ENCODE measurements around the gene LUZP2.

LUZP2 gene

DNA sequence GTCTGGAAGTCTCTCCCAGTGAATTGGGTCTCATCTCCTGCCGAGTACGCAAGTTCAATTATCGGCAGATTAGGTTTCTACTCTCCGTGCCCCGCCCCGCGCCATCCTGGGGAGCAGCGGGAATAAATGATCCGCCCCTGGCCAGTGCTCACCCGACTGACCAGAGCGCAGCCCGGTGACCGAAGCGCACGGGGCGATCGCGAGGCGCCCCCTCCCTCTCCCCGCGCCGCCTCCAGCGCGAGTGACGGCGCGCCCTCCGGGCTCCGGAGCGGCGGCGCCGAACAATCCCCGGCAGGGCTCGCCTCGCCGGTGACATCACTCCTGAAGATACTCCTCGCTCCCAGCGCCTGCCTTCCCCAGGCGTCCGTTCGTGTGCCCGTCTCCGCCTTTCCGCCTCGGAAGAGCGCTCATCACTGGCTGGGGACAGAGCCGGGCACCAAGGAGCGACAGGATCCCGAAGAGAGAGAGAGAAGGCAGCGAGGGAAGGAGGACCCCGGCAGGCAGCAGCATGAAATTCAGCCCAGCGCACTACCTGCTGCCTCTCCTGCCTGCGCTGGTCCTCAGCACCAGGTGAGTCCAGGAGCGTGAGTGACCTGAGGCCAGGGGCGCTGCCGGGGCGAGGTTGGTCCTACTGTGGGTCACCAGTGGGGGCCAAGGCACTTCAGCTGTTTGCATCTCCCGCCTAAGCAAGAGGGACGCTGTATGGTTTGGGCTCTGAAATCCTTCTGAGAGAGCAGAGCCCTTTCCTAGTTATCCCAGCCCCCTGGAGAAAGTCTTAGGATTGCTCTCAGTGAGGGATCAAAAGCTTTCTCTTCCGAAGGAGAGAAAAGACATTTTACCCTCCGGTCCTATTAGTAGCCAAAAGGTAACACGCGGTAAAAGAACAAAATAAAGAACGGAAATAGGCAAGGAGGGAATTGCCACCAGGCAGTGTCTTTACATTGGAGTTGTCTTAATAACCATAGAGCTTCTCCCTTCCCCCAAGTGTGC is at the start of gene LUZP2:
Gene LUZP2, plus strand, starts transcription at position 318 of the 990 bp plus-strand sequence.
- no peaks in the 10 kb centered on the region for H3K36me3 ChIP-seq (ENCODE audit: control insufficient read depth, insufficient read depth, low read length)
- H3K27me3 ChIP-seq (ENCODE audit: control insufficient read depth, insufficient read depth, low read length), result peaks cover 30% of the 10 kb centered on the region
- H3K9ac ChIP-seq (ENCODE audit: low read depth, low read length), result peak within 1 kb of the TSS; percentile 55
- peak within 1 kb of the TSS; percentile 84 for H3K4me3 ChIP-seq (ENCODE audit: low read depth, low read length)
- no peaks in the 10 kb centered on the region for H3K9me3 ChIP-seq (ENCODE audit: control insufficient read depth, insufficient read depth, low read length)
- no peaks in the 10 kb centered on the region for H3K4me1 ChIP-seq (ENCODE audit: control insufficient read depth, insufficient read depth, low read length)

GRCh38 chr11:24453129-24453718 is 43.6 kb upstream of the LUZP2 start:
- Histone ChIP-seq H3K4me3 (ENCODE audit: low read depth, low read length) (no peak overlapping the region), H3K9ac (ENCODE audit: low read depth, low read length) (no peak overlapping the region), H3K9me3 (ENCODE audit: control insufficient read depth, insufficient read depth, low read length) (no peaks in the 10 kb centered on the region), H3K36me3 (ENCODE audit: control insufficient read depth, insufficient read depth, low read length) (no peaks in the 10 kb centered on the region), H3K27me3 (ENCODE audit: control insufficient read depth, insufficient read depth, low read length) (no peaks in the 10 kb centered on the region), H3K4me1 (ENCODE audit: control insufficient read depth, insufficient read depth, low read length) (peaks cover 5% of the 10 kb centered on the region)

DNA sequence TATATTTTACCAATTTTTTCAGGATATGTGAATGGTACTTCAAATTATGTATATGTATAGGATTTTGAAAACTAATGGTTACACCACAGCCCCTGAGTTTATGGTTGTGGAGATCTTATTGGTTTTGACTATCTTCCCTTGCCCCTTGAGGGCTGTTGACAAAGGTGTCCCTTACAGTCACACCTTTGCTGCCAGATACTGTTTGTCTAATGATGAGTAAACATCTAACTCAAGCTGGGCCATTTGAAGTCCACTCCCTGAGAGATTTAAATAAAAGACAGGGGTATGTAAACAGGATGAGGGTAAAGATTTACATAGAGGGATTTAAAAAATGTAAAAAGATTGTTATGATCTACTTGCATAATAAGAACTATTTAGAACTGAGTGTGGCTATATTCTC is 38.9 kb upstream of the LUZP2 start:
- Histone ChIP-seq H3K4me3 (ENCODE audit: low read depth, low read length) (no peak overlapping the region), H3K36me3 (ENCODE audit: control insufficient read depth, insufficient read depth, low read length) (no peaks in the 10 kb centered on the region), H3K27me3 (ENCODE audit: control insufficient read depth, insufficient read depth, low read length) (no peaks in the 10 kb centered on the region), H3K9me3 (ENCODE audit: control insufficient read depth, insufficient read depth, low read length) (no peaks in the 10 kb centered on the region), H3K9ac (ENCODE audit: low read depth, low read length) (no peak overlapping the region), H3K4me1 (ENCODE audit: control insufficient read depth, insufficient read depth, low read length) (no peaks in the 10 kb centered on the region)

- Histone ChIP-seq H3K4me3 (ENCODE audit: low read depth, low read length) (no peak overlapping the region), H3K27me3 (ENCODE audit: control insufficient read depth, insufficient read depth, low read length) (no peaks in the 10 kb centered on the region)
These were observed 26.4 kb upstream of the LUZP2 start for GRCh38 chr11:24470431-24470830.

GRCh38 chr11:24471084-24471483 is 25.8 kb upstream of the LUZP2 start:
- Histone ChIP-seq H3K4me3 (ENCODE audit: low read depth, low read length) (no peak overlapping the region), H3K27me3 (ENCODE audit: control insufficient read depth, insufficient read depth, low read length) (no peaks in the 10 kb centered on the region), H3K9me3 (ENCODE audit: control insufficient read depth, insufficient read depth, low read length) (peaks cover 3% of the 10 kb centered on the region), H3K36me3 (ENCODE audit: control insufficient read depth, insufficient read depth, low read length) (no peaks in the 10 kb centered on the region), H3K9ac (ENCODE audit: low read depth, low read length) (no peak overlapping the region), H3K4me1 (ENCODE audit: control insufficient read depth, insufficient read depth, low read length) (no peaks in the 10 kb centered on the region)

More at GRCh38 chr11:24470431-24470830, 26.4 kb upstream of the LUZP2 start:
- Histone ChIP-seq H3K4me1 (ENCODE audit: control insufficient read depth, insufficient read depth, low read length) (no peaks in the 10 kb centered on the region), H3K36me3 (ENCODE audit: control insufficient read depth, insufficient read depth, low read length) (no peaks in the 10 kb centered on the region), H3K9me3 (ENCODE audit: control insufficient read depth, insufficient read depth, low read length) (peaks cover 3% of the 10 kb centered on the region), H3K9ac (ENCODE audit: low read depth, low read length) (no peak overlapping the region)

- Histone ChIP-seq H3K4me3 (ENCODE audit: low read depth, low read length) (no peak overlapping the region), H3K9me3 (ENCODE audit: control insufficient read depth, insufficient read depth, low read length) (peaks cover 3% of the 10 kb centered on the region), H3K9ac (ENCODE audit: low read depth, low read length) (no peak overlapping the region), H3K36me3 (ENCODE audit: control insufficient read depth, insufficient read depth, low read length) (no peaks in the 10 kb centered on the region), H3K27me3 (ENCODE audit: control insufficient read depth, insufficient read depth, low read length) (no peaks in the 10 kb centered on the region), H3K4me1 (ENCODE audit: control insufficient read depth, insufficient read depth, low read length) (no peaks in the 10 kb centered on the region)
These were observed 18.1 kb upstream of the LUZP2 start for GRCh38 chr11:24478718-24479117.

DNA sequence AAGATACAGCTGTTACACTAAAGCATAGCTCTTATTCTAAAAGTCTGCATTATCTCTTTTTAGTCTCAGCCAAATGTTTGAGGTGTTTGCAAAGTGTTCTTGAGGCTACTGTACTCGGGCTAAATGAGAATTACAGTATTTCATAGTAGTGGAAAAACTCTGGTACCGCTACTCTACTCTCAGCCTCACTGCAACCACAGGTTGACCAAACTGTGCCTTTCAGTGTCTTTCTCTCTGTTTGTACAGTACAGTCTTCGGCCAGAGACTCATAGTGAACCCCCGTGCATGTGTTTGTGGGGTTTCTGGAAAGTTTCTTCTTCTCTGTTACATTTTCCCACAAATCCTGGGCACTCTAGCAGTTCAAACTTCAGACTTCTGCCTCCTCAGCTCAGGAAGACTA is 7.4 kb upstream of the LUZP2 start:
- Histone ChIP-seq H3K4me3 (ENCODE audit: low read depth, low read length) (no peak overlapping the region), H3K27me3 (ENCODE audit: control insufficient read depth, insufficient read depth, low read length) (no peaks in the 10 kb centered on the region), H3K36me3 (ENCODE audit: control insufficient read depth, insufficient read depth, low read length) (no peaks in the 10 kb centered on the region), H3K9ac (ENCODE audit: low read depth, low read length) (no peak overlapping the region), H3K4me1 (ENCODE audit: control insufficient read depth, insufficient read depth, low read length) (no peaks in the 10 kb centered on the region), H3K9me3 (ENCODE audit: control insufficient read depth, insufficient read depth, low read length) (no peaks in the 10 kb centered on the region)

DNA sequence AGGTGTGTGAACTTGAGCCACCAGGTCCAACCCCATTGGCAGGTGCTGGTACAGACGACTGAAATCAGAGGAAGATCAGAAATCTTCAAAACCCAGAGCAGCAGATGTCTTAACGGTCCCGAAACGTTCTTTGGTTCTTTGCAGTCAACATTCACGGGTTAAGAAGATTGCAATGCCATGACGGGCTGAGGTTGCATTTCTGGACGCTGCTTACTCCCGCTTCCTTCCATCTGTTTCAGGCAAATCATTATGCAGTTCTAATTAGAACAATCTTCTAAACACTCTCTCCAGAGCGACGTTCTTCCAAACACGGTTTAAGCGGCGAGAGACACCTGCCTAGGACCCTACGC is 492 bp upstream of the LUZP2 start:
- no peaks in the 10 kb centered on the region for H3K36me3 ChIP-seq (ENCODE audit: control insufficient read depth, insufficient read depth, low read length)
- H3K9ac ChIP-seq (ENCODE audit: low read depth, low read length), result peak overlapping the region; percentile 55
- peak overlapping the region; percentile 84 for H3K4me3 ChIP-seq (ENCODE audit: low read depth, low read length)

GRCh38 chr11:24497831-24498230 is 978 bp downstream of the LUZP2 start:
- H3K4me1 ChIP-seq (ENCODE audit: control insufficient read depth, insufficient read depth, low read length), result no peaks in the 10 kb centered on the region
- no peaks in the 10 kb centered on the region for H3K36me3 ChIP-seq (ENCODE audit: control insufficient read depth, insufficient read depth, low read length)
- peaks cover 30% of the 10 kb centered on the region for H3K27me3 ChIP-seq (ENCODE audit: control insufficient read depth, insufficient read depth, low read length)
- peak overlapping the region; percentile 84 for H3K4me3 ChIP-seq (ENCODE audit: low read depth, low read length)
- H3K9me3 ChIP-seq (ENCODE audit: control insufficient read depth, insufficient read depth, low read length), result no peaks in the 10 kb centered on the region
- H3K9ac ChIP-seq (ENCODE audit: low read depth, low read length), result no peak overlapping the region

More for the DNA sequence above, 492 bp upstream of the LUZP2 start:
- H3K27me3 ChIP-seq (ENCODE audit: control insufficient read depth, insufficient read depth, low read length), result peaks cover 30% of the 10 kb centered on the region
- H3K9me3 ChIP-seq (ENCODE audit: control insufficient read depth, insufficient read depth, low read length), result no peaks in the 10 kb centered on the region
- H3K4me1 ChIP-seq (ENCODE audit: control insufficient read depth, insufficient read depth, low read length), result no peaks in the 10 kb centered on the region

DNA sequence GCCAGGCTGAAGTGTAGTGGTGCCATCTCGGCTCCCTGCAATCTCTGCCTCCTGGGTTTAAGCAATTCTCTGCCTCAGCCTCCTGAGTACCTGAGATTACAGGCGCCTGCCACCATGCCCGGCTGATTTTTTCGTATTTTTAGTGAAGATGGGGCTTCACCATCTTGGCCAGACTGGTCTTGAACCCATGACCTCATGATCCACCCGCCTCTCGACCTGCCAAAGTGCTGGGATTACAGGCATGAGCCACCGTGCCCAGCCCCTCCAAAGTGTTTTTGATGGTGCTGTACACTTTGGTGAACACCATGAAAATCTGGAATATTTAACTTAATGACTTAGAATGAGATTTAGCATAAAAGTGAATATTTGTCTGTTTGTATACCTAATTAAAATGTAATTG is 5.6 kb downstream of the LUZP2 start:
- Histone ChIP-seq H3K4me3 (ENCODE audit: low read depth, low read length) (no peak overlapping the region), H3K27me3 (ENCODE audit: control insufficient read depth, insufficient read depth, low read length) (peaks cover 13% of the 10 kb centered on the region), H3K36me3 (ENCODE audit: control insufficient read depth, insufficient read depth, low read length) (no peaks in the 10 kb centered on the region), H3K9ac (ENCODE audit: low read depth, low read length) (no peak overlapping the region), H3K9me3 (ENCODE audit: control insufficient read depth, insufficient read depth, low read length) (no peaks in the 10 kb centered on the region), H3K4me1 (ENCODE audit: control insufficient read depth, insufficient read depth, low read length) (no peaks in the 10 kb centered on the region)

DNA sequence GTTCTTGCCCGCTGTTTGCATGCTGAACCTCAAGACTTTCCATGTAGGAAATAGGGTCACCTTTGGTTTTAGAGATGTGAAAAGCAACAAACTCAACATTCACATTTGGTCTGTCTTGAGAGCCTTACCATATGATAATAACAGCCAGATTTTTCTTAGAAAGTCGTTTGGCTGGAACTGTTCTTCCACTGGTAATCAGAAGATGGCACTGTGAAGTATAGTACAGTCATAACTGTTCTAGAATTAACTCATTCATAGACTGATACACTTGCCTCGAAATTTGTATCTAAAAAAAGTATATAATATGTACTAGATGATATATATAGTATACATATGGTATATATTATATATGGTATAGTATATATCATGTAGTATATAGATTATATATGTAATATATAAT is 12.3 kb downstream of the LUZP2 start:
- no peaks in the 10 kb centered on the region for H3K36me3 ChIP-seq (ENCODE audit: control insufficient read depth, insufficient read depth, low read length)
- H3K9me3 ChIP-seq (ENCODE audit: control insufficient read depth, insufficient read depth, low read length), result no peaks in the 10 kb centered on the region
- H3K4me1 ChIP-seq (ENCODE audit: control insufficient read depth, insufficient read depth, low read length), result peaks cover 6% of the 10 kb centered on the region
- H3K27me3 ChIP-seq (ENCODE audit: control insufficient read depth, insufficient read depth, low read length), result no peaks in the 10 kb centered on the region
- no peak overlapping the region for H3K4me3 ChIP-seq (ENCODE audit: low read depth, low read length)
- H3K9ac ChIP-seq (ENCODE audit: low read depth, low read length), result no peak overlapping the region

- Histone ChIP-seq H3K9me3 (ENCODE audit: control insufficient read depth, insufficient read depth, low read length) (no peaks in the 10 kb centered on the region), H3K9ac (ENCODE audit: low read depth, low read length) (no peak overlapping the region), H3K27me3 (ENCODE audit: control insufficient read depth, insufficient read depth, low read length) (no peaks in the 10 kb centered on the region), H3K4me1 (ENCODE audit: control insufficient read depth, insufficient read depth, low read length) (peaks cover 15% of the 10 kb centered on the region), H3K36me3 (ENCODE audit: control insufficient read depth, insufficient read depth, low read length) (no peaks in the 10 kb centered on the region), H3K4me3 (ENCODE audit: low read depth, low read length) (no peak overlapping the region)
These were observed 14.7 kb downstream of the LUZP2 start for GRCh38 chr11:24511511-24511910.

Measured in iPS-15b (cell line).